CD14-positive monocyte (primary cell): Measurements from ENCODE around the gene KRT25. TPM values are rescaled to one million over a fixed set of nuclear protein-coding genes. Genes with fewer than 3 reads are reported as not detected.

Experiments
- DNase-seq, 3 donors: peaks; one replicate each; pipeline ENCODE4 v3.0.0-alpha.2; 2011 to 2022
- H2AFZ ChIP-seq: 2 replicates; pipeline ENCODE4 v1.6.0; 2012; ENCODE audit warnings: mild to moderate bottlenecking, low read depth, low read length, inconsistent platforms; ENCODE audit not compliant: insufficient read depth, poor library complexity, severe bottlenecking
- H3K27ac ChIP-seq, 2 donors: 1 replicate in 1 of 2; 2 replicates in 1 of 2; pipeline ENCODE4 v1.5.1; 2012 to 2013; ENCODE audit warnings: low read length in 2 of 2, control low read depth in 1 of 2, inconsistent platforms in 1 of 2, low read depth in 1 of 2, mild to moderate bottlenecking in 1 of 2
- H3K27me3 ChIP-seq, 2 donors: one replicate each; pipeline versions ENCODE4 v1.6.0 to v1.6.1; 2011 to 2013; ENCODE audit warnings: low read length in 2 of 2; ENCODE audit not compliant: control insufficient read depth in 2 of 2, insufficient read depth in 2 of 2
- H3K36me3 ChIP-seq, 2 donors: replicated peaks in 1 of 2; 1 replicate in 1 of 2; 2 replicates in 1 of 2; pipeline versions ENCODE4 v1.5.1 to v1.6.1; 2012 to 2013; ENCODE audit warnings: low read length in 2 of 2, control low read depth in 1 of 2, inconsistent platforms in 1 of 2, mild to moderate bottlenecking in 1 of 2; ENCODE audit not compliant: insufficient read depth in 2 of 2, control insufficient read depth in 1 of 2
- H3K4me1 ChIP-seq, 2 donors: 1 replicate in 1 of 2; 2 replicates in 1 of 2; pipeline versions ENCODE4 v1.5.1 to v1.6.1; 2012 to 2013; ENCODE audit warnings: low read length in 2 of 2, control low read depth in 1 of 2, inconsistent platforms in 1 of 2, mild to moderate bottlenecking in 1 of 2, moderate library complexity in 1 of 2; ENCODE audit not compliant: insufficient read depth in 2 of 2, control insufficient read depth in 1 of 2
- H3K4me2 ChIP-seq: replicated peaks from 2 replicates; pipeline ENCODE3; 2012; ENCODE audit warnings: low read length, moderate library complexity, mild to moderate bottlenecking; ENCODE audit not compliant: poor library complexity, severe bottlenecking; ENCODE audit errors: extremely low read depth
- H3K4me3 ChIP-seq, 3 experiments: fragments of 200-600 bp in 1 of 3; sonication (generic) in 1 of 3; replicated peaks in 1 of 3; 1 replicate in 2 of 3; 2 replicates in 1 of 3; pipeline ENCODE4 v1.5.1; 2011 to 2013; ENCODE audit warnings: low read length in 3 of 3, mild to moderate bottlenecking in 3 of 3, control low read depth in 2 of 3, low read depth in 2 of 3, inconsistent platforms in 1 of 3, moderate library complexity in 1 of 3
- H3K79me2 ChIP-seq: 2 replicates; pipeline ENCODE4 v1.6.0; 2012; ENCODE audit warnings: mild to moderate bottlenecking, control low read depth, inconsistent platforms, low read length, moderate library complexity; ENCODE audit not compliant: insufficient read depth
- H3K9ac ChIP-seq: 2 replicates; pipeline ENCODE4 v1.6.0; 2017; ENCODE audit warnings: low read length, mild to moderate bottlenecking; ENCODE audit not compliant: insufficient read depth, poor library complexity, severe bottlenecking
- H3K9me3 ChIP-seq, 2 donors: replicated peaks in 1 of 2; 1 replicate in 1 of 2; 2 replicates in 1 of 2; pipeline versions ENCODE4 v1.5.1 to v1.6.1; 2012 to 2013; ENCODE audit warnings: low read length in 2 of 2, control low read depth in 1 of 2; ENCODE audit not compliant: control insufficient read depth in 1 of 2, insufficient read depth in 1 of 2
- H4K20me1 ChIP-seq: 2 replicates; pipeline ENCODE4 v1.6.0; 2012; ENCODE audit warnings: mild to moderate bottlenecking, low read length, control low read depth, moderate library complexity; ENCODE audit not compliant: insufficient read depth
- H3K27ac Mint-ChIP-seq, 7 donors: one replicate each; pipeline ENCODE4 v1.8.0; 2020; ENCODE audit warnings: mild to moderate bottlenecking in 7 of 7, mixed read lengths in 7 of 7, moderate library complexity in 6 of 7, inconsistent platforms in 2 of 7
- H3K27me3 Mint-ChIP-seq, 3 donors: one replicate each; pipeline ENCODE4 v1.8.0; 2021 to 2022; ENCODE audit warnings: low read depth in 3 of 3, mild to moderate bottlenecking in 3 of 3, mixed read lengths in 3 of 3, moderate library complexity in 3 of 3, inconsistent platforms in 1 of 3
- H3K36me3 Mint-ChIP-seq, 2 donors: one replicate each; pipeline ENCODE4 v1.8.0; 2020; ENCODE audit warnings: mixed read lengths in 2 of 2, inconsistent platforms in 1 of 2, mild to moderate bottlenecking in 1 of 2
- H3K4me1 Mint-ChIP-seq: one replicate; pipeline ENCODE4 v1.8.0; 2020; ENCODE audit warnings: mild to moderate bottlenecking, mixed read lengths
- H3K4me3 Mint-ChIP-seq, 2 donors: one replicate each; pipeline ENCODE4 v1.8.0; 2020; ENCODE audit warnings: mild to moderate bottlenecking in 2 of 2, mixed read lengths in 2 of 2, moderate library complexity in 1 of 2
- H3K9me3 Mint-ChIP-seq, 7 donors: one replicate each; pipeline ENCODE4 v1.8.0; 2020 to 2022; ENCODE audit warnings: mixed read lengths in 7 of 7, mild to moderate bottlenecking in 6 of 7, moderate library complexity in 6 of 7, inconsistent platforms in 2 of 7
- WGBS: methylation state at CpG from one replicate; pipeline ENCODE4 v1.1.5; 2013; ENCODE audit warnings: missing lambda C conversion rate; ENCODE audit not compliant: insufficient coverage; 5-methylcytosine and 5-hydroxymethylcytosine counted together
- intact Hi-C, 2 donors: fragments of 100-400 bp; cut with micrococcal nuclease; formaldehyde crosslinking; loops; one replicate each; pipeline versions ENCODE4 v1.15.0 to v1.15.1; 2023
- polyA plus RNA-seq, 3 donors: library from polyadenylated mRNA; depleted of rRNA in 1 of 3; unstranded in 2 of 3; stranded (reverse) in 1 of 3; fragments of 300-500 nt in 2 of 3; fragments of >200 nt in 1 of 3; fragmentation: Illumina TruSeq in 2 of 3; gene quantifications; 1 replicate in 2 of 3; 2 replicates in 1 of 3; pipeline ENCODE4 v1.2.3, GENCODE V29; 2012 to 2021
- TF ChIP-seq, protein P1 (sequence below): fragments of 200-600 bp; IDR thresholded peaks from one replicate; pipeline ENCODE4 v1.8.0; 2022; ENCODE audit warnings: antibody characterized with exemption, mild to moderate bottlenecking

KRT25 gene
- polyA plus RNA-seq, 3 donors, result not detected

DNA sequence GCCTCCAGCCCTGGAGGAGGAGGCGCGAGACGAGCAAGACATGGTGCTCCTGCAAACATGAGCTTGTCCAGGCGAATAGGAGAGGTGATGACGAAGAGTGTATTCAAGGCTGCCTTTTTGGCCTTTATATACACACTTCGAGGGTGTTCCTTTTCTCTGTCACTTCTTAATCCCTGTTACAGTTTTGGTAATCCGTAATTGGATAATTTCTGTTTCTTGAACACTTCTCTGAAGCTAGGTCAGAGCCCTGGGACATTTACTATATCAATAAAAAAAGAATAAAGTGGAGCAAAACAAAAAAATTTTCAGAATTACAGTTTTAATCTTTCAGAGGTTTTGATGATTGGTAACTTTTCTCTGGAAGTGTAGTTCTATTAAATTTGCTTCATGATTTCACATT lies 51.5 kb downstream of the KRT25 start, which contains the start of gene KRT24:
TSS of gene KRT24 (minus strand) at position 101 of the 400 bp plus-strand sequence. CDS start at position 42, 59 bp downstream.
- Histone ChIP-seq H3K4me1 (peaks cover 5 to 11% of the 10 kb centered on the region in 2 donors), H2AFZ (no peak within 1 kb of the TSS), H3K79me2 (no peaks in the 10 kb centered on the region), H4K20me1 (no peaks in the 10 kb centered on the region), H3K4me2 (no peak within 1 kb of the TSS), H3K27me3 (peaks cover 2 to 15% of the 10 kb centered on the region in 2 donors), H3K9ac (no peak within 1 kb of the TSS), H3K36me3 (no peaks in the 10 kb centered on the region), H3K4me3 (no peak within 1 kb of the TSS), H3K27ac (no peak within 1 kb of the TSS), H3K9me3 (no peaks in the 10 kb centered on the region)
- intact Hi-C loops, result no loop called here
- Mint-ChIP-seq H3K27me3 (peaks cover 22 to 45% (median 36%) of the 10 kb centered on the region in 3 donors), H3K36me3 (no peaks in the 10 kb centered on the region), H3K4me3 (peak within 1 kb of the TSS in 1 of 2 donors; percentile 32), H3K9me3 (peaks cover 3 to 12% (median 8%) of the 10 kb centered on the region in 7 donors), H3K4me1 (peaks cover 11% of the 10 kb centered on the region), H3K27ac (peak within 1 kb of the TSS in 1 of 7 donors; percentile 27)
- no peak for DNase-seq
- 95% methylated on average over 5 of the region's 7 CpGs for WGBS
- TF ChIP-seq, protein P1, sequence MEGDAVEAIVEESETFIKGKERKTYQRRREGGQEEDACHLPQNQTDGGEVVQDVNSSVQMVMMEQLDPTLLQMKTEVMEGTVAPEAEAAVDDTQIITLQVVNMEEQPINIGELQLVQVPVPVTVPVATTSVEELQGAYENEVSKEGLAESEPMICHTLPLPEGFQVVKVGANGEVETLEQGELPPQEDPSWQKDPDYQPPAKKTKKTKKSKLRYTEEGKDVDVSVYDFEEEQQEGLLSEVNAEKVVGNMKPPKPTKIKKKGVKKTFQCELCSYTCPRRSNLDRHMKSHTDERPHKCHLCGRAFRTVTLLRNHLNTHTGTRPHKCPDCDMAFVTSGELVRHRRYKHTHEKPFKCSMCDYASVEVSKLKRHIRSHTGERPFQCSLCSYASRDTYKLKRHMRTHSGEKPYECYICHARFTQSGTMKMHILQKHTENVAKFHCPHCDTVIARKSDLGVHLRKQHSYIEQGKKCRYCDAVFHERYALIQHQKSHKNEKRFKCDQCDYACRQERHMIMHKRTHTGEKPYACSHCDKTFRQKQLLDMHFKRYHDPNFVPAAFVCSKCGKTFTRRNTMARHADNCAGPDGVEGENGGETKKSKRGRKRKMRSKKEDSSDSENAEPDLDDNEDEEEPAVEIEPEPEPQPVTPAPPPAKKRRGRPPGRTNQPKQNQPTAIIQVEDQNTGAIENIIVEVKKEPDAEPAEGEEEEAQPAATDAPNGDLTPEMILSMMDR, result no peak

DNA sequence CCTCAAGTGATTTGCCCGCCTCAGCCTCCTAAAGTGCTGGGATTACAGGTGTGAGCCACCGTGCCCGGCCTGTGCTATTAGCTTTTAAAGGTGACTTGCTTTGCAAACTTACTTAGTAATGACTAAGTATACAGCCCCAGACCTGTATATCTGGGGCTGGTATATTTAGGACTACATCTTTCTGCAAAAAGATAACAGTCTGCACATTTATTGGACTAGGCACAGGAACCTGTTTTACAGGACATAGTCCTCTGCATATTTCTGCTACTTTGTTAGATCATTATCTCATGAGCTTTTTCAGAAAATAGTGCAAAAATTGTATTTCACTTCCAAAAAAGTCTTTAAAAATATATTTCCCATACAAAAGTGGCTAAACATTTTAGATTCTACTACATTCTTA lies 52.9 kb downstream of the KRT25 start:
- intact Hi-C loops, result no loop called here
- Histone ChIP-seq H3K9me3 (no peaks in the 10 kb centered on the region), H3K36me3 (no peaks in the 10 kb centered on the region), H3K79me2 (no peaks in the 10 kb centered on the region), H3K4me2 (no peak overlapping the region), H3K27ac (no peak overlapping the region), H3K4me1 (no peaks in the 10 kb centered on the region), H3K9ac (no peak overlapping the region), H3K4me3 (no peak overlapping the region), H2AFZ (no peak overlapping the region), H3K27me3 (peaks cover 2 to 18% of the 10 kb centered on the region in 2 donors), H4K20me1 (no peaks in the 10 kb centered on the region)
- Mint-ChIP-seq H3K4me1 (no peaks in the 10 kb centered on the region), H3K4me3 (no peak overlapping the region), H3K36me3 (no peaks in the 10 kb centered on the region), H3K9me3 (peaks cover 0 to 5% (median 3%) of the 10 kb centered on the region in 7 donors), H3K27ac (no peak overlapping the region), H3K27me3 (peaks cover 21 to 55% (median 35%) of the 10 kb centered on the region in 3 donors)
- no peak for DNase-seq
- TF ChIP-seq, protein P1, result no peak
- WGBS, result 100% methylated on average over 1 of the region's 3 CpGs
